ENCODE measurements around the gene C8A. TPM values are rescaled to one million over a fixed set of nuclear protein-coding genes. Genes with fewer than 3 reads are reported as not detected.

Gene C8A
- total RNA-seq, 2 experiments from 2014 or later: not detected

- Mint-ChIP-seq H3K9me3 (no peaks in the 10 kb centered on the region), H3K4me3 (no peak overlapping the region), H3K27ac (no peak overlapping the region), H3K36me3 (ENCODE audit: low read depth) (no peaks in the 10 kb centered on the region), H3K4me1 (no peaks in the 10 kb centered on the region), H3K27me3 (no peaks in the 10 kb centered on the region)
- ChIA-PET POLR2A (no interaction called here), CTCF (no interaction called here)
- DNase-seq: no peak
Observed at GRCh38 chr1:56911098-56911938, 56.7 kb downstream of the C8A start.

GRCh38 chr1:56912325-56912724 lies 57.7 kb downstream of the C8A start:
- no peaks in the 10 kb centered on the region for H3K36me3 Mint-ChIP-seq (ENCODE audit: low read depth)
- no peaks in the 10 kb centered on the region for H3K9me3 Mint-ChIP-seq
- no peak for DNase-seq
- ChIA-PET CTCF (no interaction called here), POLR2A (no interaction called here)
- H3K4me3 Mint-ChIP-seq: no peak overlapping the region
- H3K4me1 Mint-ChIP-seq: no peaks in the 10 kb centered on the region
- no peak overlapping the region for H3K27ac Mint-ChIP-seq
- H3K27me3 Mint-ChIP-seq: no peaks in the 10 kb centered on the region

GRCh38 chr1:56915960-56916359 lies 61.4 kb downstream of the C8A start:
- ChIA-PET CTCF (no interaction called here), POLR2A (no interaction called here)
- no peaks in the 10 kb centered on the region for H3K27me3 Mint-ChIP-seq

DNA sequence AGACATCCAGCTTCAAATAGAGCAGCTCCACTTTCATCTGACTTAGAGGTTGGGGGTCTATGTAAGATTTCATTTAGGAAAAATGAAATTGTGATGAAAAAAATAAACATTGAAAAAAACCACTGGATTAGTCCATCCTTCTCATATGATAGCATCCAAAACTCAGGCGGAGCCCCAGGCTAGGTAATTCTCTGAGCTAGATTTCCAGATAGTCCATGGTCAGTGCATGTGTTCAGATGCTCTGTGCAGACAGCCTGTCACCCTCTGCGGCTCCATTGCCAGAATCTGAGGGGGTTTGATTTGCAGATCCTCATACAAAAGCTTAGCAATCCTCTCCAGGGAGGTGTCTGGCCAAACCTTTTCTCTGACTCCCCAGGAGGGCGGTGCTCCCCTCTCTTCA lies 62.0 kb downstream of the C8A start:
- DNase-seq: no peak
- Mint-ChIP-seq H3K4me3 (no peak overlapping the region), H3K36me3 (ENCODE audit: low read depth) (no peaks in the 10 kb centered on the region), H3K27ac (no peak overlapping the region), H3K9me3 (no peaks in the 10 kb centered on the region), H3K27me3 (no peaks in the 10 kb centered on the region), H3K4me1 (no peaks in the 10 kb centered on the region)
- ChIA-PET CTCF (no interaction called here), POLR2A (no interaction called here)

More at GRCh38 chr1:56915960-56916359, 61.4 kb downstream of the C8A start:
- no peak for DNase-seq
- H3K9me3 Mint-ChIP-seq: no peaks in the 10 kb centered on the region
- no peaks in the 10 kb centered on the region for H3K4me1 Mint-ChIP-seq
- H3K4me3 Mint-ChIP-seq: no peak overlapping the region
- no peaks in the 10 kb centered on the region for H3K36me3 Mint-ChIP-seq (ENCODE audit: low read depth)
- no peak overlapping the region for H3K27ac Mint-ChIP-seq

GRCh38 chr1:56917356-56917755 lies 62.8 kb downstream of the C8A start:
- no peaks in the 10 kb centered on the region for H3K27me3 Mint-ChIP-seq
- no peaks in the 10 kb centered on the region for H3K4me1 Mint-ChIP-seq
- no peaks in the 10 kb centered on the region for H3K36me3 Mint-ChIP-seq (ENCODE audit: low read depth)
- no peak for DNase-seq
- H3K27ac Mint-ChIP-seq: no peak overlapping the region
- CTCF ChIA-PET: no interaction called here
- no peak overlapping the region for H3K4me3 Mint-ChIP-seq
- POLR2A ChIA-PET: no interaction called here
- H3K9me3 Mint-ChIP-seq: no peaks in the 10 kb centered on the region

- Mint-ChIP-seq H3K4me3 (no peak overlapping the region), H3K4me1 (no peaks in the 10 kb centered on the region)
Observed at GRCh38 chr1:56920591-56921001, 66.0 kb downstream of the C8A start.

GRCh38 chr1:56921479-56921878 lies 66.9 kb downstream of the C8A start:
- Mint-ChIP-seq H3K27me3 (no peaks in the 10 kb centered on the region), H3K27ac (no peak overlapping the region), H3K9me3 (no peaks in the 10 kb centered on the region), H3K4me1 (no peaks in the 10 kb centered on the region), H3K36me3 (ENCODE audit: low read depth) (no peaks in the 10 kb centered on the region), H3K4me3 (no peak overlapping the region)
- no peak for DNase-seq
- ChIA-PET POLR2A (no interaction called here), CTCF (no interaction called here)

More at GRCh38 chr1:56920591-56921001, 66.0 kb downstream of the C8A start:
- POLR2A ChIA-PET: no interaction called here
- H3K9me3 Mint-ChIP-seq: no peaks in the 10 kb centered on the region
- CTCF ChIA-PET: no interaction called here
- no peak for DNase-seq
- no peaks in the 10 kb centered on the region for H3K27me3 Mint-ChIP-seq
- no peaks in the 10 kb centered on the region for H3K36me3 Mint-ChIP-seq (ENCODE audit: low read depth)
- H3K27ac Mint-ChIP-seq: no peak overlapping the region

DNA sequence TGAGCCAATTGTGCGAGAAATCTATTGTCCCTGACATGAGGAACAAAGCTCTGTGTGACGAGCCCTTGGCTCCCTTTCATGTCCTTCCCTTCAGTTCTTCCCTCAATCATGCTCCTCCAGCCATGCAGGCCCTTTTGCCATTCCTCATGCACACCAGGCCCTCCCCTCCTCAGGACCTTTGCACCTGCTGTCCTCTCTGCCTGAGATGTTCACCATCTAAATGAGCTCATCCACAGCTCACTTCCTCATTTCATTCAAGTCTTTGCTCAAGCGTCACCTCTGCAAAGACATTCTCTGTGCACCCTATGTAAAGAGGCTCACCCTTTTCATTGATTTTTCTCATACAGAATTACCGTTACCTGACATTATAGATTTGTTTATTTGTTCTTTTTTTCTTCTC lies 67.5 kb downstream of the C8A start:
- H3K9me3 Mint-ChIP-seq: no peaks in the 10 kb centered on the region
- no peak overlapping the region for H3K27ac Mint-ChIP-seq
- H3K4me1 Mint-ChIP-seq: no peaks in the 10 kb centered on the region
- no peaks in the 10 kb centered on the region for H3K36me3 Mint-ChIP-seq (ENCODE audit: low read depth)
- POLR2A ChIA-PET: no interaction called here
- H3K27me3 Mint-ChIP-seq: no peaks in the 10 kb centered on the region
- H3K4me3 Mint-ChIP-seq: no peak overlapping the region
- CTCF ChIA-PET: no interaction called here
- no peak for DNase-seq

DNA sequence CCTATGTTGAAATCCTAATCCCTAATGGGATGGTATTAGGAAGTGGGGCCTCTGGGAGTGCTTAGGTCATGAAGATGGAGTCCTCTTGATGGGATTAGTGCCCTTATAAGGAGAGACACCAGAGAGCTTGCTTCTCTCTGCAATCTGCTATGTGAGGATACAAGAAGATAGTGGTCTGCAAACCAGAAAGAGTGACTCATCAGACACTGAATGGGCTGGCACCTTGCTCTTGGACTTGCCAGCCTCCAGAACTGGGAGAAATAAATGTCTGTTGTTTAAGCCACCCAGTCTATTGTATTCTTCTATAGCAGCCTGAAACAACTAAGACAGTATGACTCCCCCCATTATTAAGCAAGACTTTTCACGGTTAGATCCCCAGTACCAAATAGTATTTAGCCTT lies 67.9 kb downstream of the C8A start:
- Mint-ChIP-seq H3K4me3 (no peak overlapping the region), H3K36me3 (ENCODE audit: low read depth) (no peaks in the 10 kb centered on the region), H3K27me3 (no peaks in the 10 kb centered on the region), H3K9me3 (no peaks in the 10 kb centered on the region), H3K27ac (no peak overlapping the region), H3K4me1 (no peaks in the 10 kb centered on the region)
- no peak for DNase-seq
- ChIA-PET CTCF (no interaction called here), POLR2A (no interaction called here)

- Mint-ChIP-seq H3K27ac (no peak overlapping the region), H3K4me3 (no peak overlapping the region), H3K9me3 (no peaks in the 10 kb centered on the region), H3K4me1 (no peaks in the 10 kb centered on the region), H3K27me3 (no peaks in the 10 kb centered on the region), H3K36me3 (ENCODE audit: low read depth) (no peaks in the 10 kb centered on the region)
- DNase-seq: no peak
- ChIA-PET POLR2A (no interaction called here), CTCF (no interaction called here)
Observed at GRCh38 chr1:56923201-56923600, 68.6 kb downstream of the C8A start.

GRCh38 chr1:56924116-56924515 lies 69.5 kb downstream of the C8A start:
- no peaks in the 10 kb centered on the region for H3K9me3 Mint-ChIP-seq
- CTCF ChIA-PET: no interaction called here
- no peak overlapping the region for H3K4me3 Mint-ChIP-seq
- no peaks in the 10 kb centered on the region for H3K27me3 Mint-ChIP-seq
- no peaks in the 10 kb centered on the region for H3K4me1 Mint-ChIP-seq
- DNase-seq: no peak
- no peak overlapping the region for H3K27ac Mint-ChIP-seq
- POLR2A ChIA-PET: no interaction called here
- H3K36me3 Mint-ChIP-seq (ENCODE audit: low read depth): no peaks in the 10 kb centered on the region

DNA sequence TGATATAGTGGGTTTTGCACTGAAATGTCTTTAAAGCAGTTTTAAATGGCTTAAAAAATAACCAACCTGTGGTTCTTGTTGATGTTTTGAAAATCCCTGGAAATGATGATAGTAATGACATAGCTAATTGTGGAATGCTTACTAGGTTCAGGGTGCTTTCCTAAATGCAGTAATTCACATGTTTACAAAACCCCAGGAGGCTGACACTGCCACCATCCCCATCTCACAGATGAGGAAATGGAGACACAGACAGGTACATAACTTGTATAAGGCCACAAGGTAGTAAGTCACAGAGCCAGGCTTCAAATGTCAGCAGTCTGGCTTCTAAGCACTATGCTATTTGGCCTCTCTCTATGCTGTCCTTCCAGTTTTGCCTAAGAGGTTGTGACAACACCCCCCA lies 70.6 kb downstream of the C8A start:
- no peaks in the 10 kb centered on the region for H3K27me3 Mint-ChIP-seq
- no peak overlapping the region for H3K27ac Mint-ChIP-seq
- no peaks in the 10 kb centered on the region for H3K36me3 Mint-ChIP-seq (ENCODE audit: low read depth)
- ChIA-PET POLR2A (no interaction called here), CTCF (no interaction called here)
- H3K9me3 Mint-ChIP-seq: no peaks in the 10 kb centered on the region
- no peak overlapping the region for H3K4me3 Mint-ChIP-seq
- no peaks in the 10 kb centered on the region for H3K4me1 Mint-ChIP-seq
- no peak for DNase-seq

DNA sequence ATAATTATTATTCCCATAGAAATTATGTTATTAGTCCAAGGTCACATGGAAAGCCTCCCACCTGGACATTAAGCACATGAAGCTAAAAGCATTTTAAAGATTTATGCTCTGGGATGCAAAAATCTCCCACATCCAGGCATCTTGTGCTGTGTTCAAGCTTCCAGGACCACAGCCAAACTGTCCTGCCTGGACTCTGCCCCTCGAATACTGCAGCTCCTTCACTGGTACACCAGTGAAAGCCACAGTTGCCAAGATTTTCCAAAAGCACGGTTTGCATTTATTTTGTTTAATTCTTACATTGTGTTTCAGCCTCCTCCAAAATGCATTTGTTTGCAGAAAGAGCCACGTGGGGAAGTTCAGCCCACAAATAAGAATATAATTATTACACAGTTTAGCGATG lies 72.6 kb downstream of the C8A start:
- POLR2A ChIA-PET: no interaction called here
- Mint-ChIP-seq H3K27ac (no peak overlapping the region), H3K4me1 (no peaks in the 10 kb centered on the region), H3K4me3 (no peak overlapping the region), H3K9me3 (no peaks in the 10 kb centered on the region), H3K36me3 (ENCODE audit: low read depth) (no peaks in the 10 kb centered on the region), H3K27me3 (peaks cover 1% of the 10 kb centered on the region)
- no peak for DNase-seq
- CTCF ChIA-PET: no interaction called here

- Mint-ChIP-seq H3K36me3 (ENCODE audit: low read depth) (no peaks in the 10 kb centered on the region), H3K4me3 (no peak overlapping the region), H3K27ac (no peak overlapping the region), H3K4me1 (no peaks in the 10 kb centered on the region), H3K27me3 (peaks cover 1% of the 10 kb centered on the region), H3K9me3 (no peaks in the 10 kb centered on the region)
- POLR2A ChIA-PET: no interaction called here
- CTCF ChIA-PET: no interaction called here
- no peak for DNase-seq
Observed at GRCh38 chr1:56927986-56928385, 73.4 kb downstream of the C8A start.
